Coronary artery (tissue), 2 donors: Measurements from ENCODE around the gene RAB29.

Source experiments
- DNase-seq: peaks from one replicate; pipeline ENCODE4 v3.0.0-alpha.2; 2017; ENCODE audit warnings: low spot score
- H3K27ac ChIP-seq, 2 donors: fragments of 200-600 bp; sonication (generic); one replicate each; pipeline ENCODE4 v1.5.1; 2016 to 2019
- H3K4me3 ChIP-seq: fragments of 200-600 bp; sonication (generic); 2 replicates; pipeline ENCODE4 v1.5.1; 2016; ENCODE audit warnings: mild to moderate bottlenecking, moderate library complexity
- TF ChIP-seq, protein P1 (sequence below): fragments of 200-600 bp; sonication (generic); IDR thresholded peaks from one replicate; pipeline ENCODE4 v1.5.1; 2019; ENCODE audit warnings: antibody characterized with exemption

Gene RAB29

DNA sequence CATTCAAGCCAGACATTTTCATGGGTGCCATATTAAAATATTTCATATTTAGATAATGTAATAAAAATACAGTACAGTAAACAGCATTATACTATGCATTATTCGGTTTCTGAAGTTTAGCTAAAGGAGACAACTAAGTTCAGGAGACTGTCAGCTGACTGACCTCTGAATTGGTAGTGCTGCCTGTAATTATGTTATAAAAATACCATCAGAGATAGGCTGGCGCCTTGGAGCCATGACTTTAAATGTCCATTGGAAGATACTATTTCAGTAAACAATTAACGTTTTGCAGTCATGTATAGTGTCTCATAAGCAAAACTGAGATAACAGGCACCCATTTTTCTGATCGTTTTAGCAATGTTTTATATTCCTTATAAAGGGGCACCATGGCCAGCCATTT is 11.3 kb upstream of the RAB29 start:
- no peak for DNase-seq
- TF ChIP-seq, protein P1, sequence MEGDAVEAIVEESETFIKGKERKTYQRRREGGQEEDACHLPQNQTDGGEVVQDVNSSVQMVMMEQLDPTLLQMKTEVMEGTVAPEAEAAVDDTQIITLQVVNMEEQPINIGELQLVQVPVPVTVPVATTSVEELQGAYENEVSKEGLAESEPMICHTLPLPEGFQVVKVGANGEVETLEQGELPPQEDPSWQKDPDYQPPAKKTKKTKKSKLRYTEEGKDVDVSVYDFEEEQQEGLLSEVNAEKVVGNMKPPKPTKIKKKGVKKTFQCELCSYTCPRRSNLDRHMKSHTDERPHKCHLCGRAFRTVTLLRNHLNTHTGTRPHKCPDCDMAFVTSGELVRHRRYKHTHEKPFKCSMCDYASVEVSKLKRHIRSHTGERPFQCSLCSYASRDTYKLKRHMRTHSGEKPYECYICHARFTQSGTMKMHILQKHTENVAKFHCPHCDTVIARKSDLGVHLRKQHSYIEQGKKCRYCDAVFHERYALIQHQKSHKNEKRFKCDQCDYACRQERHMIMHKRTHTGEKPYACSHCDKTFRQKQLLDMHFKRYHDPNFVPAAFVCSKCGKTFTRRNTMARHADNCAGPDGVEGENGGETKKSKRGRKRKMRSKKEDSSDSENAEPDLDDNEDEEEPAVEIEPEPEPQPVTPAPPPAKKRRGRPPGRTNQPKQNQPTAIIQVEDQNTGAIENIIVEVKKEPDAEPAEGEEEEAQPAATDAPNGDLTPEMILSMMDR, result no peak
- Histone ChIP-seq H3K27ac (no peak overlapping the region), H3K4me3 (no peak overlapping the region)

- H3K4me3 ChIP-seq, result no peak overlapping the region
- TF ChIP-seq, protein P1, result no peak
- DNase-seq, result no peak
- no peak overlapping the region for H3K27ac ChIP-seq
Measured at GRCh38 chr1:205785446-205785845, 10.2 kb upstream of the RAB29 start.

DNA sequence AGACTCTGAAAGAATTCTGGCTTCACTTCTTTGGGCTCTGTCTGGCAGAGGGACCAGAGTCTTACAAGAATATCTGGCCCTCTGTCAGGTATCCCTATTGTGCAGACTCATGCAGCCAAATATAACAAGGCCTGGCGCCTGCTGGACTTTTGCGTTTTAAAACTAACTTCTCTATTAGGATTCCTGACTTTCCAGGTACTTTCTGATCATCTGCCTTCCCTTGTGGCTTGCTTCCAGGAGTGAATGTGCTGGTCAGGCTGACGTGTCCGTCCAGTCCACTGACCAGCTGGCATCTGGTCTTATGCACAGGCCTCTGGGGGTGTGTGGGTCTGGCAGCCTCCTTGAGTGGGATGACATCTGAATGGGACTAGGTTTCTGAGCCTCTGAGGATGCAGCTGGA is 8.6 kb upstream of the RAB29 start:
- TF ChIP-seq, protein P1, result no peak
- Histone ChIP-seq H3K4me3 (no peak overlapping the region), H3K27ac (peak overlapping the region; percentile 9 to 17)
- no peak for DNase-seq

DNA sequence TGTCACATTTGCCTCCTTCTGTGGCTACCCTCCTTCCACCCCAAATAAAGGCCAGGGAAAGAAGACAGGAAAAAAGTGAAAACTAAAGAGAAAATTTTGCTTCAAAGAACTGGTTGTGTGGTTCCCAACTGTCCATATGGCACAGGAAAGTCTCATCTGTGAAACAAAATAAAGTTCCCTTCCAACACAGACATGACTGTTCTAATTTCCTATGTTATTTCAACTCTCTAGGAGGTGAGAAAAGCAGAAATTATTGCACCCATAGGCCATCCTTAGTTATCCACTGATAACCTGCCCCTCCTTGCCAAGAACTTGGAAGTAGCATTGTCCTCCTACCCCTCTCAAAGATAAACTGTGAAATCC is 8.1 kb upstream of the RAB29 start:
- Histone ChIP-seq H3K27ac (peak overlapping the region; percentile 9 to 49), H3K4me3 (no peak overlapping the region)
- DNase-seq, result no peak
- TF ChIP-seq, protein P1, result no peak

DNA sequence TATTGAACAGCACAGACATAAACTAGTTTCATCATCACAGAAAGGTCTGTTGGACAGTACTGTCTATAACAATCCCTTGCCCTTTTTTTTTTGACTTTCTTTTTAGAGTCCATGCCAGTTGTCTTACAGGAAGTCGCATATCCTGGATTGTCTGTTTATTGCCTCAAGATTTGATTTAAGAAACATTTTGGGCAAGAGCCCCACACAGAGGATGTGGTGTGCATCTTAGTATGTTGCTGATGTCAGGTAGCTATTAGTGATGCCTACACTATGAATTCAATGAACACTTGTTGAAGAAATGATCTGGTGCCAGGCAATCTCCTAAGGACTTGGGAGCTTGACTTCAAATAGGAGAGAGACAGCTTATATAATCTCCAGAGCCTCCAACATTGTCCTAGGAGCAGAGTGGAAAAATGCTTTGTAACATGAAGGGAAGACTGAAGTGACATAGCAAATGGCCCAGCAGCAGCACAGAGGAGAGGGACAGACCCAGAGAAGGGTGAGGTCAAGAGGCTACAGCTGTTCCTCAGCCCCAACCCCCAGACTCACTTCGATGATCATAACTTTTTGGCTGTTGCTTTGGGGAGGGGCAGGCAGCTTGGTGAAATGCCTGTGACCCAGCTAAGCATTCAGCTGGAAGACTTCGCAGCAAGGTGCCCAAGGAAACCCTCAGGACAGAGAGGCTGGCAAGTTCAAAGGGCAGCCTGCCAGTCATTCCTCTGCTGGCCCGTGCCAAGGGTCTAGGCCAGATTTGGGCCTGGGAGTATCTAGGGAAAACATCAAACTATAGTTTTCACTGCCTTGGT is 7.5 kb upstream of the RAB29 start:
- H3K27ac ChIP-seq, result peak overlapping the region; percentile 9 to 49
- H3K4me3 ChIP-seq, result no peak overlapping the region
- TF ChIP-seq, protein P1, result no peak
- no peak for DNase-seq

- TF ChIP-seq, protein P1, result no peak
- H3K4me3 ChIP-seq, result no peak overlapping the region
- no peak overlapping the region for H3K27ac ChIP-seq
- no peak for DNase-seq
Measured at GRCh38 chr1:205780335-205780734, 5.1 kb upstream of the RAB29 start.

DNA sequence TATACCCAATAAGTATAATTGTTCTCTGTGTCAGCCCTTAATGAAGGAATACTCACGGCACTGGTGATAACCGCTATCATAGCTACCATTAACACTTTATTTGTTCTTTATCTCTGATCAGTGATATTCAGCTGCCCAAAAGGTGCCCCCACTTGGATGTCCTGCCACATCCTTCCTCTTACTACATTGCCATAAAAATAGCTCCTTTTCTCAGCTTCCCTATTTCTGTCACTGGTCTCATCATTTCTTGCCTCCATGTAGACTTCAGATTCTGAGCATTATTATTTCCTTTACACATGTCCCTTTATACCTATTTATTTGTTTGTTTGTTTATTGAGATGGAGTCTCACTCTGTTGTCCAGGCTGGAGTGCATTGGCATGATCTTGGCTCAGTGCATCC is 2.7 kb upstream of the RAB29 start:
- no peak for DNase-seq
- TF ChIP-seq, protein P1, result no peak
- no peak overlapping the region for H3K4me3 ChIP-seq
- H3K27ac ChIP-seq, result no peak overlapping the region
